HG02678 (cell line): ENCODE results near the gene CAPN15.
A peak's percentile ranks its signal among the peaks of the same experiment; 100 is the strongest.

Experiments
- ATAC-seq: cut with Tn5 transposase; IDR thresholded peaks from one replicate; pipeline ENCODE4 v1.9.1; 2021; ENCODE audit warnings: mild to moderate bottlenecking, moderate library complexity; ENCODE audit not compliant: unreplicated experiment

Gene CAPN15

DNA sequence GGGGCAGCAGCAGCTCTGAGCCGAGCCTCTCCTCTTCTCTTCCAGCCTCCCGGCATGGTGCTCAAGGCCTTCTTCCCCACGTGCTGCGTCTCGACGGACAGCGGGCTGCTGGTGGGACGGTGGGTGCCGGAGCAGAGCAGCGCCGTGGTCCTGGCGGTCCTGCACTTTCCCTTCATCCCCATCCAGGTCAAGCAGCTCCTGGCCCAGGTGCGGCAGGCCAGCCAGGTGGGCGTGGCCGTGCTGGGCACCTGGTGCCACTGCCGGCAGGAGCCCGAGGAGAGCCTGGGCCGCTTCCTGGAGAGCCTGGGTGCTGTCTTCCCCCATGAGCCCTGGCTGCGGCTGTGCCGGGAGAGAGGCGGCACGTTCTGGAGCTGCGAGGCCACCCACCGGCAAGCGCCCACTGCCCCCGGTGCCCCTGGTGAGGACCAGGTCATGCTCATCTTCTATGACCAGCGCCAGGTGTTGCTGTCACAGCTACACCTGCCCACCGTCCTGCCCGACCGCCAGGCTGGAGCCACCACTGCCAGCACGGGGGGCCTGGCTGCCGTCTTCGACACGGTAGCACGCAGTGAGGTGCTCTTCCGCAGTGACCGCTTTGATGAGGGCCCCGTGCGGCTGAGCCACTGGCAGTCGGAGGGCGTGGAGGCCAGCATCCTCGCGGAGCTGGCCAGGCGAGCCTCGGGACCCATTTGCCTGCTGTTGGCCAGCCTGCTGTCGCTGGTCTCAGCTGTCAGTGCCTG is 46.7 kb downstream of the CAPN15 start:
- ATAC-seq, result no peak

DNA sequence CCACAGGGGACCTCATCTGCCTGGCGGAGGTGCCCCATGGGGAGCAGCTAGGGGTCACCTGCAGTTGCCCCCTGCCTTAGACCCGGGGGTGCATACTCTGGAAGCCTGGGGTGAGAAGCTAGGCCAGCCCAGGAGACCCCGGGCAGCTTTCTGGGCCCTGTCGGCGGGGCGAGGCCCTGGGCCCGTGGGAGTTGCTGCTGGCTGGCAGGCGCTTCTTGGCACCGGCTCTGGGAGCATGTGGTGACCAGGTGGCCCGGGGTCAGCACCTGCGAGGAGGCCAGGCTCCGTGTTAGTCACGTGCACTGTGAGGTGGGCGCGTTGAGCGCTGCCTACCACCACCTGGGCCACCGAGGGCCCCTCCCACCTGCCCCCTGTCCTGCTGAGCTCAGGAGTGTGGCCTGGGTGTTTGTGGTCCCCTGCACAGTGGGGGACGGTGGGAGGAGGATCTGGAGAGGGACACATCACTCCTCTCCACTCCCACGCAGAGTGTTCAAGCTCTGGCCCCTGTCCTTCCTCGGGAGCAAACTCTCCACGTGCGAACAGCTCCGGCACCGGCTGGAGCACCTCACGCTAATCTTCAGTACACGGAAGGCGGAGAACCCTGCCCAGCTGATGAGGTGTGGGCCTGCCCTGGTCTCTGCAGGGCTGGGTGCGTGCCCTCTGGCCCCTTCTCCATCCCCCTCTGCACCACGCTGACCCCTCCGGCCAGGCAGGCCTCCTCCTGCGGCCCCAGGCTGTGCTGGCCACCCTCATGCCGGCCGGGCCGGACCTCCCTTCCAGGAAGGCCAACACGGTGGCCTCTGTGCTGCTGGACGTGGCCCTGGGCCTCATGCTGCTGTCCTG is 48.1 kb downstream of the CAPN15 start:
- no peak for ATAC-seq

DNA sequence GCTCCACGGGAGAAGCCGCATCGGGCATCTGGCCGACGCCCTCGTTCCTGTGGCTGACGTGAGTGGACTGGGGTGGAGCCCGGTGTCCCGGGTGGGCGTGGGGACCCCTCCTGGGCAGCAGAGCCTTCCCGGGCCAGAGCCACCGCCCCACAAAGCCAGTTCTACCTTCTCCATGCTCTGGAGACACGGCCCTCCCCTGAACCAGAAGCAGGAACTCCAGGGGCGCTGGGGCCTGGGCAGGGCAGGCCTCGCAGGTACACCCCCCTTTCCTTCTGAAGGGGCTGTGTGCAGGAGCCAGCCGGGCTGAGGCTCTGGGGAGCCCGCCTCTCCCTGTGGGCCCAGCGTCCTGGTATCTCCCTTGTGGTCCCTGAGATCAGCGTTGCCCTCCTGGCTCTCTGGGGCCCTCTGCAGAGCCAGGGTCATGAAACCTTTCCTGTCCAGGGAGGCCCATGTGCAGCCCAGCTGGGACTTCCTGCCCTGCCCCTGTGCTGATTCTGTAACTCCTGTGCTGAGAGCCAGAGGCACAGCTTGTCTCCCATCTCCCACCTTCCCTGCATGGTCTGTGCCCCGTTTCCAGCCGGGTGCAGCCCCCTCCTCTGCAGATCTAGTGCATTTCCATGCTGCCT is 48.8 kb downstream of the CAPN15 start:
- no peak for ATAC-seq

DNA sequence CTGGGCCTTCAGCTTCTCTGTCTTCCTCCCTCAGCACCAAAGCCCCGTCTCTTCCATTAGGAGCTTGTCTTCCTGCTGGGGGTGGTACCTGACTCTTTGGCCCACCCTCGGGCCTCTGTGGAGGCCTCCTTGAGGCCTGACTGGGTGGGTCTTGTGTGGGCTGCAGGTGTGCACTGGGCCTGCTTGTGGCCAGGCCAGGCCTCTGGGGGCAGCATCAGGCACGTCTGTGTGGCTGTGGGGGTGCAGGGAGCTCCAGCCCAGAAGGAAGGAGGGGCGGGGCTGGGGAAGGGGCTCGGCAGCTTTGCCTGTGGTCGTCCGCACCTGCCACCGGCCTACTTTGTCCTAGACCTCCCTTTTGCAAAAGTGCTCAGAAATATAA is 49.3 kb downstream of the CAPN15 start:
- ATAC-seq, result no peak

DNA sequence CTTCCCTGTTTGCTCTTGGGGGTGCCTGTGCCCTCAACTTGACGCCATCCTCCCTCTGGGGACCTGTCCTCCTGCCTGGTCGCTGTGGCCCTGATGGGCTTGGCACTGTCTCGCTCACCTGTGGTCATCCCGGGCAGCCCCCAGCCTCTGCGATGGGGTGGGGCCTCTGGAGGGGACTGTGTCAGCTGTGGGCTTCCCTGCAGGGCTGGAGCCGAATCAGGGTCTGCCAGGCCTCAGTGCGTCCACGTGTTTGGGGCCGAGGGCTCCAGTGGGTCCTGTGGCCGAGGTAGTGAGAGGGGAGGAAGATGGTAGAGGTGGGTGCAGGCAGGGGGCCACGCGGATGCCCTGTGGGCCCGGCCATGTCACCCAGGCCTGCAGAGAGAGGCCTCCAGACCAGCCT is 50.3 kb downstream of the CAPN15 start:
- no peak for ATAC-seq

DNA sequence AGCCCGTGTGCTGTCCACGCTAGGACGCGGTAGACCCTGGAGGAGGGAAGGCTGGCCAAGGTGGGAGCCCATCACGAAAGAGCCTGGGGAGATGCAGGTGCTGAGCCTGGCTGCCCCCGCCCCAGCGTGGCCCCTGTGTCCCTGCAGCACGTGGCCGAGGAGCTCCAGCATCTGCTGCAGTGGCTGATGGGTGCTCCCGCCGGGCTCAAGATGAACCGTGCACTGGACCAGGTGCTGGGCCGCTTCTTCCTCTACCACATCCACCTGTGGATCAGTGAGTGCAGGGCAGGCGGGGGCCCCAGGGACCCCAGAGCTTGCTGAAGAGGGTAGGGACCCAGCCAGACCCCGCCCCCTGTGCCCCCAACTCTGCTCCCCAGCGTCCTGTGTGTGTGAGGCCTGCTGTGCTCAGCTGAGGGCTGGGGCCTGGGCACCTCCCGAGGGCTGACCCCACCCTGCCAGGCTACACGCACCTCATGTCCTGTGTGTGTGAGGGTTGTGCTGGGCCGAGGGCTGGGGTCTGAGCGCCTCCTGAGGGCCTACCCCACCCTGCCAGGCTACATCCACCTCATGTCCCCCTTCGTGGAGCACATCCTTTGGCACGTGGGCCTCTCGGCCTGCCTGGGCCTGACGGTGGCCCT is 50.8 kb downstream of the CAPN15 start:
- ATAC-seq, result no peak

DNA sequence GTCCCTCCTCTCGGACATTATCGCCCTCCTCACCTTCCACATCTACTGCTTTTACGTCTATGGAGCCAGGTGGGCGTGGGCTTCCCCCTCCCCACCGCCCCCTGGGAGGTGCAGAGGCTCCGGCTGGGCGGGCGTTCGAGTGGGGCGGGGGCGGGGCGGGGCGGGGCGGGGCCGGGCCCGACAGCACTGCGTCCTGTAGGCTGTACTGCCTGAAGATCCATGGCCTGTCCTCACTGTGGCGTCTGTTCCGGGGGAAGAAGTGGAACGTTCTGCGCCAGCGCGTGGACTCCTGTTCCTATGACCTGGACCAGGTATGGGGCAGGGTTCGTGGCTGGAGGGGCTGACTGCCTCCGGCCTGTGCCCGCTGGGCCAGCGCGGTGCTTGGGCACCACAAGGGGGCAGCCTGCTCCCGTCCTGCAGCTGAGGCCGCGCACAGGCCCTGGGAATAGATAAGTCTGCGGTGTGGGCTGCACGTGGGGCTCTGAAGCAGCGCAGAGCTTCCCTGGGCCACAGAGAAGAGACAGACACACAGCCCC is 51.4 kb downstream of the CAPN15 start:
- ATAC-seq, result no peak

DNA sequence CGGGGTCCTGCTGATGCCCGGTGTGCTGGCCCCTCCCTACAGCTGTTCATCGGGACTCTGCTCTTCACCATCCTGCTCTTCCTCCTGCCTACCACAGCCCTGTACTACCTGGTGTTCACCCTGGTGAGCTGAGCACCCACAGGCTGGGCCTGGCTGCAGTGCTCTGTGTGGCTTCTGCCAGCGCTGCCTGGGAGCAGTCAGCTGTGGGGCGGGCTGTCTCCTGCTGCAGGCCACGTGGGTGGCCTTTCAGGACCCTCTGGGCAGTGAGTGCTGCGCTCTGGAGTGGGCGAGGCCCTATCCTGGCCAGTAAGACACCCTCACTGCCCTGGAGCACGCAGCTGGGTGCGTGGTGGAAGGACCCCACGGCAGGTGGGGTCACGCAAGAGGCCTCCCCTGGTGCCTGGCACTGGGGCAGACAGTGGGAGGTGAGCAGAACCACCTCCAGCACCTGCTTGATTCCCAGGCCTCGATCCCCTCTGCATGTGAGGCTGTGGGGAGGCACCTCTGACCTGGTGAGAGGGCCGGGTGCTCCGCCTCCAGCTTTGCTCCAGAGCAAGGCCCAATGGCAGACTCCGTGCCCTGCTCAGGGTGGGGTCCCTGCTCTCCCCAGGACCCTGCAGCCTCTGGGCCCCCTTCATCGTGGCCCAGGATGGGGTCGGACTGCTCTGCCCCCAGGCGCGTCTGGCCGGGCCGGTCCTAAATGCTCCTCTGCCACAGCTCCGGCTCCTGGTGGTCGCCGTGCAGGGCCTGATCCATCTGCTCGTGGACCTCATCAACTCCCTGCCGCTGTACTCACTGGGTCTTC is 52.8 kb downstream of the CAPN15 start:
- no peak for ATAC-seq

DNA sequence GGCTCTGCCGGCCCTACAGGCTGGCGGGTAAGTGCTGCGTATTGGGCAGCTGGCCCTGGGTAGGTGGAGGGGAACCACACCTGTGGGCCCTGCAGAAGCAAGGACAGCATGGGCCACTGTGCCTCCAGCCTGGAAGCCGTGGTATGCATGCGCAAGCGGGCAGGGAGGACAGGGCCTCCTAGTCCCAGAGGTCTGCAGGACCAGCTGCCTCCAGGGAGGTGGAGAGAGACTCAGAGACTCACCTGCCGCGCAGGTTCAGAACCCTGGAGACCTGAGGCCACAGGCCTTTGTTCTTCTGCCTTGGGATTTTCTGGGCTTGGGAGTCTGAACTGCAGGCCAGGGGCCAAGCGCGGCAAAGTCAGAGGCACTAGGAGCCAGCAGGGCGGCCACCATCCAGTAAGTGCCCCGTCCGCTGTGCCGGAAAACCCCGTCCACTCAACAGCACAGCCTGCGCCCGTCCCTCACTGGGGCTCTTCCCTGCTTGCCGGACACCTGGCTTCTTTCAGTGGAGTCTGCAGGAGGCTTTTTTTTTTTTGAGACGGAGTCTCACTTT is 53.5 kb downstream of the CAPN15 start:
- ATAC-seq, result no peak

DNA sequence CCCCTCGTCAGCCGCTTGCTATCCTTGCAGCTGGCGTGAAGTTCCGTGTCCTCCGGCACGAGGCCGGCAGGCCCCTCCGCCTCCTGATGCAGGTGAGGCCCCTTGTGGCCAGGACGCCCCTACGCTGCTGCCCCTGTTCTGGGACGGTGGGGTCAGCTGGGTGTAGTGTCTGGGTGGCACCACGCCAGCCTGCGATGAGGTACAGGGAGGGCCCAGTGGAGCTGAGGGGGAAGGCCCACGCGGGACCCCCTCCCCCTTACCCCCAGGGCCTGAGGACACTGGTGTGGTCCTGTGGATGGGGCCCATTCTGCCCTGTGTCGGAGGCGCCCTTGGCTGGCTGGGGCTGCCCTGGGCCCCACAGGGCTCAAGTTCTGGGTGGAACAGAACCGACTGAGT is 54.7 kb downstream of the CAPN15 start:
- no peak for ATAC-seq

DNA sequence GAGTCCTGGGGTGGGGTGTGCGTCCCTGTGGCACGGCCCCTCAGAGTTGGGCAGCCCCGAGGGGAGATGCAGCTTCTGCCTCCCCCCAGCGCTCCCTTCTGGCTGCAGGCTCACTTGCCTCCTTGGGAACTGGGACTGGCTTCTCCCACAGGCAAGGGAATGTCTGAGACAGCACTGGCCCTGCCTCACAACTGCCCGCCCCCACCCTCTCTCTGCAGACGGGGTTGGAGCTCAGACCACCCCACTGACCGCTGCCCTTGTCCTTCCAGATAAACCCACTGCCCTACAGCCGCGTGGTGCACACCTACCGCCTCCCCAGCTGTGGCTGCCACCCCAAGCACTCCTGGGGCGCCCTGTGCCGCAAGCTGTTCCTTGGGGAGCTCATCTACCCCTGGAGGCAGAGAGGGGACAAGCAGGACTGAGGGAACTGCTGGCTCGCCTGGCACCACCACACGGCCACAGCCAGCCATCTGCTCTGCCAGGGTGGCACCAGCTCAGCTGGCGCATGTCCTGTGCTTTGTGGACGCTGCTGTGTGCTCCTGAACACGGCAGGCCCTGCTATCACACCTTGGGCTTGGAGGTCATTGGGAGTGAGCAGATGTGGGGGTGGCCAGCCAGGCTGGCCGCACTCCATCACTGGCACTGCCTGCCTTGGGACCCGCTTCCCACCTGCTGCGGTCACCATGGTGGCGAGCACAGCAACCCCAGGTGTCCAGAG is 55.3 kb downstream of the CAPN15 start:
- no peak for ATAC-seq

DNA sequence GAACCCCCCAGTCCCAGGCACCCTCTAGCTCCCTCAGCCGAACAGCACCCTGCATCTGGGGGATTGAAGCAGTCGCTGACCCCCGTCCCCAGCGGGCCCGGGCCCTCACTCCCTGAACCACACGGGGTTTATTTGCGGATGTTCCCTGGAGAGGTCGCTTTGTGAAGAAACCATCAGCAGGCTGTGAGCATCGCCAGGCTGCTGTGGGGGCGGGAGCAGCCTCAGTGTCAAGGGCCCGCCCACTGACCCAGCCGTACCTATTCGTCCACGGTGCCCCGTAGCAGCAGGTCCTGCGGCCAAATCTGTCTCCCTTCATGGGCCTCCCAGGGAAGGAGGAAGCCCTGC is 55.9 kb downstream of the CAPN15 start:
- ATAC-seq, result no peak

DNA sequence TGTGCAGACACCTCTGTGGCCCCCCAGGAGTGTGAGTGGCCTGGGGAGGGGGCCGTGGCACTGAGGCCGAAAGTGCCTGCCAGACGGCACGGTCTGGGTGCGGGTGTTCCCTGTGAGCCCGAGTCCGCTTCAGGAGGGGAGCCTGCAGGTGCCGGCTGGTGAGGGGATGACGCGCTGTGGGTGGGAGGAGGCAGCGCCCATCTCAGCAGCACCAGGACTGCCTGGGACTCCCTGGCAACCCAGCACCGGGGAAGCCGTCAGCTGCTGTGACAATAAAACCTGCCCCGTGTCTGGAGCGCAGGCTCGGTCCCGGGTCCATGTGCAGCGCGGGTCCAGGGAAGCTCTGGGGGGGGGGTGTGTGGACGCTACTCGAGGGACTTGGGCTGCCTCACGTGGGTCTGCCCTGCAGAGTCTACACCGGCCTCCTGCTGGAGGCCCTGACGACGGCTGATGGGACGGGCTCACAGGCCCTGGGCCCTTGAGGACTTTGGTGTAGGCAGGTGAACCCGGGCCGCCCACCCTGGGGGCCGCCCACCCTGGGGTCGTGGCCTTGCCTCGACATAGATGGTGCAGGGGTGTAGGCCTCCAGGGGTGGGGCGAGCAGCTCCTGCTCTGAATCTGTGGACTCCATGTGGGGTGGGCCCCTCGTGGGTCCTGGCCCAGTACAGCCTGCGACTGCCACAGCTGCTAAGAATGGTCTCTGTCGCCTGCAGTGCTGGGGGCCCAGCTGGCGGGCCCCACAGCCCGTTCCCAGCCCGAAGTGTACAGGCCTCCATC is 56.5 kb downstream of the CAPN15 start:
- ATAC-seq, result no peak

DNA sequence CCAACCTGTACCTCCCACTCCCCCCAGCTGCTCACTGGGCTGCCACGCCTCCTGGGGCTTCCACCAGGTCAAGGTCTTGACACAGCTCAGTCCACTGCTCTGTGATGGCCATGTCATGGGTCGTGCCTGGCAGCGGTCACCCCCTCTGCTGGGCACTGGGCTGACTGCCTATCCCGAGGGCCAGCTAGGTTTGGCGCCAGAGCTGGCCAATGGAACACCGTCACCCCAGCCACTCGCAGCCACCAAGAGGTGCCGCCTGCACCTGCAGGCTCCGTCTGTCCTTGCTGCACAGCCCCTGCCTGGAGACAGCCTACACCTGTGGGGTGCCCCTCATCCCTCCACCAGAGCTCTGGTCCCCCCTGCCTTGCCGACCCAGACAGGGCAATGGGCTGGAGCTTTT is 57.8 kb downstream of the CAPN15 start:
- no peak for ATAC-seq

DNA sequence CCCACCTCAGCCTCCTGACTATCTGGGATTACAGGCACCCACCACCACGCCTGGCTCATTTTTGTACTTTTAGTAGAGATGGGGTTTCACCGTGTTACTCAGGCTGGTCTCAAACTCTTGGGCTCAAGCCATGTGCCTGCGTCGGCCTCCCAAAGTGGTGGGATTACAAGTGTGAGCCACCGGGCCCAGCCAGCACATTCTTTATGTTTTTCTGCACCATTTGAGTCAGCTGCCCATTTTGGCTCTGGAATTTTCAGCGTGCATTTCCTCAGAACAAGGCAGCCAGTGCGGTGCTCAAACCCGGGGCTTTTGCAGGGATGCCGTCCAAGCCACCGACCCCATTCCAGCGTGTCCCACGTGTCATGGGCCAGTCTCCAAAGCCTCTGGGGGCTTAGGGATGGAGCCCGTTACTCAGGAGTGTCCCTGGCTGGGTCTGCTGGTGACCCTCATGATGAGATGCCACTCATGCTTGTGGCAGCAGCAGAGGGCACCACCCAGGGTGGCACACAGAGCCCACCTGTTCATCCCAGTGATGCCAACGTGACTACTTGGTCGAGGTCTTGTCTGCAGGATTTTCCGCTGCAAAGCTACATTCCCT is 58.6 kb downstream of the CAPN15 start:
- no peak for ATAC-seq

DNA sequence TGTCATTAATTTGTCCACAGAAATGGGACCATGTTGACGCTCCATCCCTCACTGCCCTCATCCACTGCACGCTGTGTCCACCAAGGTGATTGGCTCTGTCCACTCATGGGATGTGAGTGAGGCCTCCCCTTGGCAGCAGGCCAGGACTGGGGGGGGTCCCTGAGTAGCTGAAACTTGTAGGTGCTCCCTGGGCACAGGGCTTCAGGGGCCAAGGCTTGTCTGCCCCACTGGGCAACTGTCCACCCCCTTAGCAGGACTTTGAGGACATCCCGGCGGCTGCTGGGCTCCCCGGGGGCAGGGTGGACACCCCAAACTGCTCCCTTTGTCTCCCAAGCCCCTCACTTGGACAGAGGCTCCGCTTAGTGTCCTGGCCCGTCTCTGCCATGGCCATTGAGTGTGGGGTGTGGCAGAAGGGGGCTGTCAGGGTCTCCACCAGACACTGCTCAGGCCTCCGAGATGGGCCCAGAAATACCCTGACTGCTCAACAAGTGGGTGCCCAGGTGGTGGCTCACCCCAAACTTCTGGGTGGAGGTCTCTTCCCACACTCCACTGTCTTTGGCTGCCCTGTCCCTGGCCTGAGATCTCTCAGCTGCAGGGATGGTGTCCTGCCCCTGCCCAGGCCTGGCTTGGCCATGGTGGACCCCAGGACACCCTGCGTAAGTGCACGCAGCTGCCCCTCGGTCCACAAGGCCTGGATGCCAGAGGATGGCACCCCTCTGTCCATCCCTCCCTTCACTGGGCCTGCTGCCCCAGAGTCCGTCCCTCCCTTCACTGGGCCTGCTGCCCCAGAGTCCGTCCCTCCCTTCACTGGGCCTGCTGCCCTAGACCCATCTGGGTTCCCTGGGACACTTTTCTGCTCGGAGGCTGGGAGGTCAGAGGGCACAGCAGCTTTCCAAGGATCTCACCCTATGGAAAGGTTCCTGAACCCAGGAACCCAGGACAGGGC is 59.4 kb downstream of the CAPN15 start:
- no peak for ATAC-seq

DNA sequence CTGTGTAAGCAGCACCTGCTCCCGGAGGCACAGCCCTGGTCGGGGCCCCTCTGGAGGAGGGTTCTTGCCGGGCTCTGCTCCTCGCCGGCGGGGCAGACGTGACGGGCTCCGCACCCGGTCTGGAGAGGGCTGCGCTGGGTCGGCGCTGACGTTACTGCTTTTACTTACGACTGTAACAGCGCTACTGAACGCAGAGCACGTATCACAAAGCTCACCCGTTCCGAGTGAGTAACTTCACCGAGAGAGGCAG is 61.1 kb downstream of the CAPN15 start:
- peak; percentile 1 for ATAC-seq
